IPS DF 19.7 (cell line): Measurements from ENCODE around the gene INPP4A.

Experiments
- DNase-seq: peaks from one replicate; pipeline ENCODE4 v3.0.0-alpha.2; 2013; ENCODE audit warnings: low read depth, low spot score

Gene INPP4A

DNA sequence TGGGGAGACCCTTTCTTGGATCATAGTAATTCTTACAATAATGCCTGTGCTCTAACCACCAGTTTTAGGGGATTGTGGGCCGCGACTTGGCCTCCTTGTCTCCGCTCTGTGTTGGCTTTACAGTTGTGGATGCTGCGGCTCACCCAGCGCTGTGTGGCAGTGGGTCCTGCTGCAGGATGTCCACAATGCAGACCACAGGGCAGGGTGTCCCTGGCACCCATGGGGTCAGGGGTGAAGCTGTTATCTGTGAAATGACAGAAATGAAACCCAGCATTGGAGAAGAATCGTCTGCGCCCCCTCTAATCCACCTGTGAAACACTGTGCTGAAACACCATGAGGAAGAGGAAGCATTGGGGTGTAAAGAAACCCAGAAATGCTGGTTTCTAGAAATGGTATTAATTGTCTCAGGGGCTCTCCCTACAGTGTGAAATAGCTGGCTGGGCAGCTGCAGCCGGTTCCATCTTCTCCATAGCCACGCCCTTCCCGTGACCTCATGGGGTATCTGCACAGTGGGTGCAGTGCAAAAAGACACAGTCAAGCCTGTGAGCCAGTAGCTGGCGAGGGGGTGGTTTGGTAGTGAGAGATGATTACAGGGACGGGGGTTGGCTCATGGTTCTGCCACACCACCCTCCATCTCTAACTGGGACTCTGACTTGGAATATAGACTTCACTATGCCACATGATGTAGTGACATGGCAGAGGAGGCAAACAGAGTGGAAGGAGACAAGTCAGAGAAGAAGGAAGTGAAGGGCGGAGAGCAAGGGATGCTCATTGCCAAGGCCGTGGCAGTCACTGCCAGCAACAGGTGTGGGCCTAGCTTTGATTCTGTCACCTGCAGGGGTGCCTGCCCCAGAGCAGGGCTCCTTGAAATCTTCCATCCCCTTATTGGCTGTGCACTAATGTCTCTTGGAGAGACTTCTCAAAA, 16.2 kb downstream of the INPP4A start:
- DNase-seq: no peak

DNA sequence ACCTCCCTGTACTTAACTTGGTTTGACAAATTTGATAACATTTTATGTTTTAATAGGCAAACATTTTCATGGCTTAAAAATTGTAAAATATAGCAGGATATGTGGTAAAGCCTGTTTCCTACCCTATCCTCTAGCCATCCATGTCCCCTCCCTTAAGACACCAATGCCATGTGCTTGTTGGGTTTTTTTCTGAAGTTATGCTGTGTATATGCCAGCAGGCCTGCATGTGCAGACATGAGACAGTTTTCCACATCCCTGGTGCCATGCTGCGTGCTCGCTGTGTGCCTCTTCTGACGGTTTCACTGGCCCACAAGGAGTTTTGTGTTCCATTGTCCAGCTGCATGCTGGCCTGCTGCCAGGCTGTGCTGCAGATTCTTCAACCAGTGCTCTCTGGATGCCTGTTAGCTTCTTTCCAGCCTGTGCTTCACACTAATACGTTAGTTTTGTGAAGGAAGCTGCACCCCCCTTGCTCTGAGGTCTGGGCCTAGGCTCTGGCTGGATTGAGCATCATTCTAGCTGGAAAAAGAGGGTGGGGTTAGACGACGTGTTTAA, 16.9 kb downstream of the INPP4A start:
- no peak for DNase-seq

DNA sequence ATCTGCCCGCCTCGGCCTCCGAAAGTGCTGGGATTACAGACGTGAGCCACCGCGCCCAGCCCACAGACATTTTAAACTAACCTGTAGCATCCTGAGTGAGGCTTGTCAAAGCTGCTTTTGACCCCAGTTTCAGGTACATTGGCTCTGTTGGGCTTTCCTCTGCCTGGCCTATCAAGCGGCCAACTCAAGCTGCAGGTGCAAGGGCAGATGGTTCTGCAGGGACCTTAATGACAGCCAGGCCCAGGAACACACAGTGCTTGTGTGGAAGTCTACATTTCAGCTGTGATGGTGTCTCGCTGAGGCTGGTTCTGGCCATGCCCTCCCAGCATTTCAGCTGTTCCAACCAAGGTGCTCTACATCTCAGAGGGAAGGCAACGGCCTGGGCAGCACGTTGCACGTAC, 18.4 kb downstream of the INPP4A start:
- DNase-seq: no peak

DNA sequence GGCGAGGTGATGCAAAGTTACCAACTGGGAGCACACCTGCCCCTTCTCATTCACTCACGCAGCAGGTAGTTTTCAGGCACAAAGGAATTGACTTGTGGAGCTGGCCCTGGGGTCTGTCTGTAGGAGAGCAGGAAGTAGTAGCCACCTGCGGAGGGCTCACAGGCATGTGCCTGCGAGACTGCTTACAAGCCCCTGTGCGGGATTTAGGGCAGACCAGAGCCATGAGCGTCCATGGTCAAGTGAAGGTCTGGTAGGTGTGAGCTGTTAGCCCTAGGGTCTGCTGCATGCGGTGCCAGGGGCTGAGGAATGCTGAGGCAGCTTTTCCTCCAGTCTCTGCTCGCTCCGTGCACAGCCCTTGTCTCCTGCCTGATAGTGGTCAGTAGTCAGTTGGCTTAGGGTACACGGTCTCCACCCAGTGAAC, 18.9 kb downstream of the INPP4A start:
- peak; percentile 40 for DNase-seq

DNA sequence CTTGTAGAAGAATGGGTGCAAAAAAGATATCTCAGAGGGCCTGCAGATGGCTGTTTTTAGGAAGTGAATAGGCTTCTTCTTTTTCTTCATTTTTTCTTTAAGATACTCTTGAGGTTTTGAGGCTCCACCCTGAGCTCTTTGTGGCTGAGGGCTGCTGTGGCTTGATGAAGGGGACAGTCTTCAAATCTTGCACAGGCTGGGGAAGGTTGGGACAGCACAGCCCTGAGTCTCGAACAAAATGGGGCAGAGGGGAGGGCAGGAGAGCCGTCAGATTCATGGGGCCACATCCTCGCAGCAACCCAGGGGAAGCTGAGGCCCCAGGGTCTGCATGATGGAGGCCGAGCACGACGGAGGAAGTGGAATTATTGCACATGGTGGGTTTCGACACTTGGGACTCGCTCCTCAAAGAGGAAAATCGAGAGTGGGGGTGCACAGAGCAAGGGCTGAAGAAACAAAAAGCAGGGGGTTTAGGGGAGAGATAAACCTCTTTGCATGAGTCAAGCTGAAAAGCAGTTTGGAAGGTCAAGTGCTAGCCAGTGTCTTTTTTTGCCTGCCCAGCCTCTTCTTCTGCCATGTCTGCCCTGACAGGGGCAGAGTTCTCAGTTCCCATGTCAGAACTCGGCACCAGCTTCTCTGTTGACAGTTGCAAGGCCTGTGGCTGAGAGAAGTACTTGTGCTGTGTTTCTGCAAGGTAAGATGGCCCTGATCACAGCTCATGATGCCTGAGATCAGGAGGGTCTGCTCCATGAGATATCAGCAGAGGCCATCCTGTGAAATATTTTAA, 19.5 kb downstream of the INPP4A start:
- DNase-seq: no peak

DNA sequence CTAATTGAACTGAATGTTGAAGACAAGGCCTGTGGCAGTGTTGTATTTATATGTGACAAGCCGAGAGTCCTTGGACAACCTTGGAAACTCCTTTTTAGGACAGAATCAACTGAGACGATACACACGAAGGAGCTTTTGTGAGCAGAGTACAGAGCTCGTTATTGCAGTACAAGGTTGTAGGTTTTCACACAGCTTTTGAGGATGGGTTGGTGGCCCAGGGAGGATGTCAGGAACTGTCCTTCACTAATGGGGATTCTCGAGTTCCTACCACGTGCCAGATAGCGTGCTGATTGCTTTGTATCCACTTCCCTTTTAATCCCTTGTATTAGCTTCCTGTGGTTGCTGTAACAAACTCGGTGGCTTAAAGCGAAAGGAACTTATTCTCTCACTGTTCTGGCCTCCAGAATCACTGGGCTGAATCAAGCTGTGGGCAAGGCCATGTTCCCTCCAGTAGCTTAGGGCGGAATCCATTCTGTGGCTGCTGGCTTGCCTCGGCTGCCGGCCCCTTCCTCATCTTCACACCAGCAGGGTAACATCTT, 20.2 kb downstream of the INPP4A start:
- no peak for DNase-seq

DNA sequence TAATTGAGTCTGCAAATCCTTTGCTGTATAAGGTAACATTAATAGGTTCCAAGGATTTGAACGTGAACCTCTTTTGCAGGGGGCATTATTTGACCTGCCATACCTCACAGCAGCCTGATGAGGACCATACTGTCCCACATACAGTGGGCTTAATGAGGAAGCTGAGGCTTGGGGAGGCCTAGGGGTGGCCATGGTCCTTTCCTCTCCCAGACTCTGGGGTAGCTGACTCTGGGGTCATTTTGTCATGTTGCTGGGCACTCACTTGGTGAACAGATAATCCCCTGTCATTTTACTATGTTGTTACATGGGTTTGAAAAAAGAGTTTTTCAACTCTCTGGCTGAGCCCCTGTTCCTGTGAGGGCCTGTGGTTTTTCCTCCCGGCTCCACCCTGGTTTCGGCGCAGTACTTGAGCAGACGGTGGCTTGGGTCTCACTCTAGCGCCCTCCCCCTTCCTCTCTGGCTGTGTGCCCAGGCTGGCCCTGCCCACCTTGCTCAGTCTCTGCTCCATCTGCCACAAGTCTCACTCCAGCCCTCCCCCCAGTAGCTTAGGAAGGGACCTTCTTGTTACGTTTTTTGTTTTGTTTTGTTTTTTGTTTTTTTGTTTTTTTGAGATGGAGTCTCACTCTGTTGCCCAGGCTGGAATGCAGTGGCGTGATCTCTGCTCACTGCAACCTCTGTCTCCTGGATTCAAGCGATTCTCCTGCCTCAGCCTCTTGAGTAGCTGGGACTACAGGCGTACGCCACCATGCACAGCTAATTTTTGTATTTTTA, 21.0 kb downstream of the INPP4A start:
- DNase-seq: no peak

DNA sequence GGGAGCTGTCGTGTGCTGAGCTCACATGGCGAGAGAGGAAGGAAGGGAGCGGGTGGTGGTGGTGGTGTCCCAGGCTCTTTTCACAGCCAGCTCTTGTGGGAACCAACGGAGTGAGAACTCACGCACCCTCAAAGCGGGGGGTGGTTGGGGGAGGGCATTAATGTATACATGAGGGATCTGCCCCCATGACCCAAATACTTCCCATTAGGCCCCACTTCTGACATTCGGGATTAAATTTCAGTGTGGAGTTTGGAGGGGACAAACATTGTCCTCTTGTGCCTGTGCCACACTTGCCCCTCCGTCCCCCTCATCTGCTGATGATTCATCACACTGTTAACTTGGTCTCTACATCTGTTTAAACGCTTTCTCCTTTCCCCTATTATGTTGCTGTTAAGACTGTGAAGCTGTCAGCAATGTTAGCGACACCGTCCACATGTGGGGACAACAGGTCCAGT, 22.5 kb downstream of the INPP4A start:
- DNase-seq: no peak

DNA sequence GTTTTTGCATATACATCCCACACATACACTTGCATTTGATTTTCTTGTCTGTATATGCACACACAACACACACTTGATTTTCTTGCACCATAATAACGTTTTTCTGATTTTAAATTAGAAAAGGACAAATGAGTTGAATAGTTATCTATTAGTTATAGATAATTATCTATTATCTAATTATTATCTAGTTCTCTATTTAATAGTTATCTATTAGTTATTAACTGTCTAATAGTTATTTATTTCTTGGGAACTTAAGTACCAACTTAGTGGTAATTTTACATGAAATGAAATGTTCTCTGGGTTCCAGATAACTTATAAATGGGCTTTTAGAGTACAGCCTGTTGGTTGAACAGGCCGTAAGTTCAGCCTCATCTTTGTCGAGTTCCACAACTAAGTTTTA, 23.0 kb downstream of the INPP4A start:
- DNase-seq: no peak

DNA sequence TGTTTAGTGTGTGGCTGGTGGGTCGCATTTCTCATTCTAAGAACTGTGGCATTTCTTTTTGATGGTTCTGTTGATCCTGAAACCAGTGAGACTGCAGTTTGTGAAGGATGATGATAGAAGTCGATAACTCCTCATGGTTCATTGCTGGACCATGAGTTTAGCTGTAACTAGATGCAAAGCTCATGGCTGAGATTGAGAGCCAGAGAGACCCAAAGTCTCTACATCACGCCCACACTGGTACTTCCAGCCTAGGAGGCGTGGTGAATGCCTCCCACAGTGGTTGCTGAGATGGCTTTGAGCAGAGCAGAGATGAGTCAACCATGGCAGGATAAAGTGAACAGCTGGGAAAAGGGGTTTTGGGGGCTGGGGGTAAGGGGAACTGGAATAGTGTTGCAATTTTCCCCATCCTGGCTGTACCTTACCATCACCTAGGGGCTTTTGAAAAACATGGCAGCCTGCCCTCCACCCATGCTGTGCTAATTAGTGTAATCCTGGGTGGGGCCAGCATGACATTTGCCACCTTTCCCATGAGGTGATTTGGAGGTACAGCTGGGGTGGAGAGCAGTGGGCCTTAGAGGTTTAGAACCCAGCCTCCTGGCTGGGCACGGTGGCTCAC, 24.1 kb downstream of the INPP4A start:
- no peak for DNase-seq

DNA sequence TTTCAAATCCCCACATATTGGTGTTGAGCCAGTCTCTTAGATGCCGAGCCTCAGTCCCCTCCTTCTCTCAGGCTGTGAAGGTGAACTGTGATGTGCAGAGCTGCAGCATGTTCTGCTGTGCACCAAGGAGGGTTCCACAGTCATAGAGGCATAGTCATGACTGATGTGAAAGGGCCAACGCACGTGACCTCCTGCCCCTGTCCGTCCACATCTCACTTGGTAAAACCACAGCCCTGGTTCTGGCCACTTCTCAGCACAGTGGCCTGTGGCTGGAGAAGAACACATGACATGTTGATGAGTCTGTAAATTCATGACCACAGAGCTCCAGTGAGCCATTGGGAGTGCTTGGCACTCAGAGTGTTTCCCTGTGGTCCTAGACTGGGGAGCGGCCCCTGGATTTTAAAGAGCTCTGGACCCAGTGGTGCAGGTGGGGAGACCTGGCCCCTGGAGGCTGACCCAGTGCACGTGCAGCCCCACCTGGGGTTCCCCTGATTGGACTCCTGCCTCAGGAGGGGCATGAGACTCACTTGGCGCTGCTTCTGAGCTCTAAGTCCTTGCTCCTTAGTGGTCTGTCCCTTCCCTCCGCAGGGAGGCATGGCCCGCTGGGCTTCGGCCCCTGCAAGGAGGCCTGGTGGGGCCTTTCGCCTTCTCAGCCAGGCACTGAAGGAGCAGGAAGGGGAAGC, 25.3 kb downstream of the INPP4A start:
- DNase-seq: no peak

DNA sequence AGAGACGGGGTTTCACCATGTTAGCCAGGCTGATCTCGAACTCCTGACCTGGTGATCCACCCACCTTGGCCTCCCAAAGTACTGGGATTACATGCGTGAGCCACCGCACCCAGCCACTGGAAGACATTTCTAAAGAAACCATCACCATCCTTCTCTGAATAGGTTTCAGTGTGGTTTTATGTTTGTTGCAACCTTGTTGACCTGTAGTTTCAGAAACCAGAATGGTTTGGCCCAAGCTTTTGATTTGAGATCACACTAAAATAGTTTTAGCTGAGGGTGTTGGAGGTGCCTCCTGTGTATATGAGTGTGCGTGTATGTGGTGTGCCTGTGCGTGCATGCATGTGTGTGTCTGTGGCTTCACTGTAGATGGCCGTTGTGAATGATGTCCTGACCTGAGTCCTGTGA, 26.2 kb downstream of the INPP4A start:
- no peak for DNase-seq

DNA sequence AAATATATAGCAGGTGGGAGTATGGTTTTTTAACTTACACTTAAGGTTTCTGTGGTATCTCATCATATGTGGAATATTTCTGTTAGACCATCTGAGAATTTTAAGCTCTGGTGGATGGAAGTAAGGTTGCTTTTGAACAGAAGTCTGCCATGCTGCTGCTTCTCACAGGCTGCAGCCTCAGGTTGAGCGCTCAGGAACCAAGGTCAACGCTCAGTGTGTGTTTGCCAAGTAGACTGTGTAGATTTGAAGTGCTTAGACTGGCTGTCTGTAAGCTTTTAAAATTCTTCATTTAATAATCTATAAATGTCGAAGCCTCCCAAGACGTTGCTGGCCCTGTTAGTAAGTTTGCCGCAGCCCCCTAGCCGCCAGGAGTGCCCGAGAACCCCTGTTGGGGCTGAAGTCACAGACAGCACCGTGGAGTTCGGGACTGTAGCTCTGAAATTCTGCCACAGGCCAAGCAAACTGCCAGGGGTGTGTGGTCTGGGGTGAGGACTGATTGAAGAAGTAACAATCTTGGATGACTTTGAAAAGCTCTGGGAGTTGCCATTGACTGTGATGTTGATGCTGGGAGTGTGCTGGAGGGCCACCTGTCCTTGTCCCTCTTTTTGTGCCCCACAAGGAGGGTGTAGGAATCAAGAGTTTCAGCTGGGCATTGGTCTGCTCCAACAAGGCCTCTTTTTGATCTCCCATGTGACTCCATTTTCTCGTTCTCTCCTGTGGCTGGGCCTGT, 26.9 kb downstream of the INPP4A start:
- no peak for DNase-seq

DNA sequence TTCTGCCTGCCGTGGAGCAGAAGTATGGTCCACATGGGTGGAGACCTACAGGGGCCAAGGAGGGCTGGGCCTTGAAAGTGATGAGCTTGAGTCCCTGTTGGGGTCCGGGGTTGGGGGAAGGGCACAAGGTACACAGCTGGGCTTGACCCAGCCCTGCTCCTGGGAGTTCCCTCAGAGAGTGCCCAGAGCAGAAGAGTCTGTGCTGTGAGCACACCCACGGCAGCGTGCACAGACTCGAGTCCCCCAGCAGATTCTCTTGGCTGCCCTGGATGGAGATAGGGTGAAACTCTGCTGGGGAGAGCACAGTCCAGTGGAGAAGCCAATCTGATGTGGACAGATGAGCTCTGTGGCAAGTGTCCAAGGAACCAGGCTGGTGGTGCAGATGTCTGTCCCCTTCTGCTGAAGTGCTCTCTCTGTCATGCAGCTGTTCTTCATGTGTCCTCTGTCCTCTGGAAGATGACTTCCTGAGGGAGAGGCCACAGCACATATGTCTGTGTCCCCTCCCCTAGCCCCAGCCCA, 27.5 kb downstream of the INPP4A start:
- no peak for DNase-seq

DNA sequence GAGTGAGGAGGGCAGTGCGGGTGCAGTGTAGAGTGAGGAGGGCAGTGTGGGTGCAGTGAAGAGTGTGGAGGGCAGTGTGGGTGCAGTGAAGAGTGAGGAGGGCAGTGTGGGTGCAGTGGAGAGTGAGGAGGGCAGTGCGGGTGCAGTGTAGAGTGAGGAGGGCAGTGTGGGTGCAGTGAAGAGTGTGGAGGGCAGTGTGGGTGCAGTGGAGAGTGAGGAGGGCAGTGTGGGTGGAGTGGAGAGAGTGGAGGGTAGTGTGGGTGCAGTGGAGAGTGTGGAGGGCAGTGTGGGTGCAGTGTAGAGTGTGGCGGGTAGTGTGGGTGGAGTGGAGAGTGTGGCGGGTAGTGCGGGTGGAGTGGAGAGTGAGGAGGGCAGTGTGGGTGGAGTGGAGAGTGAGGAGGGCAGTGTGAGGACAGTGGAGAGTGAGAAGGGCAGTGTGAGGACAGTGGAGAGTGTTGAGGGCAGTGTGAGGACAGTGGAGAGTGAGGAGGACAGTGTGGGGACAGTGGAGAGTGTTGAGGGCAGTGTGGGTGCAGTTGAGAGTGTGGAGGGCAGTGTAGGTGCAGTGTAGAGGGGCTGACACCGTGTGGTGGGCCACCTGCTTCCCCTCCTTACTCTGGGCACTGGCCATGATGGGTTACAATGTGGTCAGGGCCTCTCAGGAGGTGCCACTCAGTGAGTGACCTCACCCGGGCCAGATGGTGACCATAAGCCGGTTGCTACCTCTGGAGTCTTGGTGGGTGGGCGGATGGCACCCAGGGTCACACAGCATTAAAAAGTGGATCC, 28.5 kb downstream of the INPP4A start:
- no peak for DNase-seq

DNA sequence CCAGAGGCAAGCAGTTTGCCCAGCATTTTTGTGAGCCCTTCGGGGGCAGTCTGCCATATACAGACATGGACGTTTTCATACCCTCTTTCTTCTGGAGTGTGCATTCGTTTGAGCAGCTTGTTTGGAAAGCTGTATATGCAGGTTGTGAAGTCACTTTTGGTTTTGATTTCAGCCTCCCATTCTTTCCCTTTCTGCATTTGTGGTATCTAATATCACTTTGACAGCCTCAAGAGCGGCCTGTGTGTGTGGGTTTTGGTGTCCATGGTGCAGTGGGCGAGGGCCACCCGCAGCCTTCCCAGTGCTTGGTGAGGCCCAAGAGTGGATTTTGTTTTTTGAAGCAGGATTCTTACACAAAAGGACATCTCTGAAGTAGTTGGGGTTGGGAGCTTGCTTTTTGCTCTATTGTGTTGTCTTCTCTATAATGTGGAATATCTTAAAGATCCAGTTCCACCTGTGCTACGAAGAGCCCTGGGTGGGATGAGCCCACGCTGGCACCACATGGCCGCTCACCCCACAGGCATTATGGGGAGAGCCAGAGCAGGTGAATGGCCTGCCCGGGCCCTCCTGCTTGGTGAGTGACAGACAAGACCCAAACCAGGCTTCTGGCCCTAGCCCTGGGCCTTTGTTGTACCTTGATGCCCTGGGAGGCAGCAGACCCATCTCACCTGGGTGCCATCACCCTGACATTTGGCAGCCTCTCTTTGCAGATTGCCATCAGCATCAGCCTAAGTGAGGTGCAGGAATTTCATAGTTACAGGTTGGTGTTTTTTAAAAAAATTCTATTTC, 29.5 kb downstream of the INPP4A start:
- no peak for DNase-seq

DNA sequence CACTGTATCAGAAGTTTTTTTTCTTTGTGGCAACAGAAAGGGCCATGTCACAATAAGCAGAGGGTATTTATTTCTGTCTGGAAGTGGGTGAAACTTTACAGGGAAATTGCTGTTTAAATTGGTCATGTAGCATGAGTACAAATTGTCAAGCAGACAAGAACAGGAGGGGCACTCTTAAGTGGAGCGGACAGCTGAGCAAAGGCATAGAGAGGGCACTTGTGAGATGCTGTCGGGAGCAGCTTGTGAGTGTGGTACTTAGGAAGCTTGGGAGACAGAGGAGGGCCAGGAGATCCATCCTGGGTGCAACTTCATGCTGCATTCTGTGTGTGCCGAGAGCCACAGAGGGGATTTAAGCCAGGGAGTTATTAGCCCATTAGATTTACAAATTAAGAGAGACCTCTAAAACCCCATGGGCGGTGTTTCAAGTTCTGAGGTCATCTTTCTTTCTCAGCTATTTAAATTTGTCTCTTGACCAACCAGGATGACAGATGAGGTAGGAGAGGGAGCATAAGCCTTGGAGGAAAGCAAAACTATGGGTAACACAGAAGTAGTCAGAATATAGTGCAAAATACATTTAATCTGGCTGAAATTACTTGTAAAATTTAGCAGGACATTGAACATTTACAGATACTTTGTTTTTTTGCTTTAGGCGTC, 30.4 kb downstream of the INPP4A start:
- no peak for DNase-seq
